Cardiac fibroblast (primary cell): Measurements from ENCODE around the gene HIVEP3.

Source experiments
- DNase-seq, 2 donors: peaks; one replicate each; pipeline versions ENCODE4 v3.0.0 to v3.0.0-alpha.2; 2010; ENCODE audit warnings: low read depth in 2 of 2
- H3K4me3 ChIP-seq, 2 donors: replicated peaks in 1 of 2; 1 replicate in 1 of 2; 2 replicates in 1 of 2; pipeline ENCODE4 v1.5.1; 2011; ENCODE audit warnings: low read depth in 2 of 2, low read length in 2 of 2, mild to moderate bottlenecking in 2 of 2, moderate library complexity in 1 of 2
- TF ChIP-seq, protein P1 (sequence below): IDR thresholded peaks from one replicate; pipeline ENCODE4 v1.5.1; 2011; ENCODE audit warnings: low read depth, mild to moderate bottlenecking, low read length, inconsistent platforms

Gene HIVEP3

DNA sequence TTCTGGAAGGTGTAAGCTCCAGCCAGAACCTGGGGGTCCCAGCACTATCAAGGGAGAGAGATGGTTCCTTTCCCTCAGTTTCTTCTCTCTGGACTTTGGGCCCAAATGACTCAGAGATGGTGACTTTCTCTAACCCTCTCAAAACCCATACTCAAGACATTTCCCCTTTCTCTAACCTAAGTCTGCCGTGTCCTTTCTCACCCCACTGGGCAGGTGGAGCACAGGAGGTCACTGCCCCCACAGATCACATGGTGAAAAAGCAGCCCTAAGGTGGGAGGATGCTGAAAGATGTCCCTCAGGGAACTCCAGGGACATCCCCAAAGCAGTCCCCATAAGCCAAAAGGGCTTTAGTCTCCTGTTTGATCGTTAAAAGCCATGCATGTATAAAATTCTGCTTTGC, 173.7 kb downstream of the HIVEP3 start:
- TF ChIP-seq, protein P1, sequence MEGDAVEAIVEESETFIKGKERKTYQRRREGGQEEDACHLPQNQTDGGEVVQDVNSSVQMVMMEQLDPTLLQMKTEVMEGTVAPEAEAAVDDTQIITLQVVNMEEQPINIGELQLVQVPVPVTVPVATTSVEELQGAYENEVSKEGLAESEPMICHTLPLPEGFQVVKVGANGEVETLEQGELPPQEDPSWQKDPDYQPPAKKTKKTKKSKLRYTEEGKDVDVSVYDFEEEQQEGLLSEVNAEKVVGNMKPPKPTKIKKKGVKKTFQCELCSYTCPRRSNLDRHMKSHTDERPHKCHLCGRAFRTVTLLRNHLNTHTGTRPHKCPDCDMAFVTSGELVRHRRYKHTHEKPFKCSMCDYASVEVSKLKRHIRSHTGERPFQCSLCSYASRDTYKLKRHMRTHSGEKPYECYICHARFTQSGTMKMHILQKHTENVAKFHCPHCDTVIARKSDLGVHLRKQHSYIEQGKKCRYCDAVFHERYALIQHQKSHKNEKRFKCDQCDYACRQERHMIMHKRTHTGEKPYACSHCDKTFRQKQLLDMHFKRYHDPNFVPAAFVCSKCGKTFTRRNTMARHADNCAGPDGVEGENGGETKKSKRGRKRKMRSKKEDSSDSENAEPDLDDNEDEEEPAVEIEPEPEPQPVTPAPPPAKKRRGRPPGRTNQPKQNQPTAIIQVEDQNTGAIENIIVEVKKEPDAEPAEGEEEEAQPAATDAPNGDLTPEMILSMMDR: no peak
- no peak for DNase-seq
- H3K4me3 ChIP-seq: no peak overlapping the region

DNA sequence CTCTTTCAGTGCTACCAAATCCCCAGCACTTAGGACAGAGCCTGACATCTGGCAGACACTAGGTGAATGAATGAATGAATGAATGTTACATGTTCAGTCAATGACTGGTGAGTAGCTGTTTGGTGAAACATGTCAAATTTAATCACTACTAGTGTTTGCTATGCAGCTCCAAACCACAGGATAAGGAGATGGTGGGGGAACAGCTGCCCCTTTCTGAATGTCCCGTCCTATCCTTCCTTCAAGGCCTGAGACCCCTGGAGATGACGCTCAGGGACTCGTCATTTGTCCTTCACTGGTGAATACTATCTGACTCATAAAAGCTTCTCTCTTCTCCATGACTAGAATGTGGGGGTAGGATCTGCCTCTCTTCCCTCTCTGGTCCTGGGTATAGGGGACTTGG, 175.4 kb downstream of the HIVEP3 start:
- no peak overlapping the region for H3K4me3 ChIP-seq
- TF ChIP-seq, protein P1: no peak
- peak in 1 of 2 donors; percentile 78 for DNase-seq

DNA sequence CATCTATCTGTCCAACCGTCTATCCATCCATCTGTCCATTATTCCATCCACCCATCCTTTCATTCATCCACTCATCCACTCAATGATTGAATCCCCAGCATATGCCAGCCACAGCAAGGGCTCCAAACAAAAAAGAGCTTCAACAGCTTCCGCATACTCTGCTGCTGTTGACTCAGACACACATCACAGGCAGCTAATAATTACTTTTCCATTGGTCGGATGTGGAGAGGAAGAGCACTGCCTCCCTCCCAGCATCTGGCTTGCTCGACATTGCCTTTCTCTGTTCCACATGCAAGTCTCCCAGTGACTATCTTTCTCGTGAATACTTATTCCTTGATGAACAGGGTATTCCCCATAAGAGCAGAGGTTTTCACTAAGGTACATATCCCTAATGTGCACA, 176.5 kb downstream of the HIVEP3 start:
- no peak overlapping the region for H3K4me3 ChIP-seq
- peak; percentile 58 to 80 for DNase-seq
- TF ChIP-seq, protein P1: no peak

DNA sequence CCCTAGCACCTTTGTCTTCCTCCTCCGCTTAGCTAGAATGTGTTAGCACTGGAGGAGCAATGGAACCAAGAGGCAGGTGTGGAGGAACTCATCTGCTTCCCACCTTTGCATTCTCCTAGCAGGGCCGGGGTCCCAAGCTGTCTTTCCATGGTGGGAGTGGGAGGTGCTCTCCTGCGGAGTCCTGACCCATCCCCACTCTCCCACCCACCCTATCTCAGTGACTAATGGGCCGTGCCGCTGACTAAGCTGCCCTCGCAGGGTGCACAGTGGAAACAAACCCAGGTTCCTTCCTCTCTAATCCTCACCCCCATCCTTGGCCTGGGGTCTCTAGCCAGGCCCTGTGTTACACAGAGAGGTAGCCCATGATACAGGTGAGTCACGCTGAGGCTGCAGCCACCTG, 177.5 kb downstream of the HIVEP3 start:
- TF ChIP-seq, protein P1: no peak
- no peak for DNase-seq

DNA sequence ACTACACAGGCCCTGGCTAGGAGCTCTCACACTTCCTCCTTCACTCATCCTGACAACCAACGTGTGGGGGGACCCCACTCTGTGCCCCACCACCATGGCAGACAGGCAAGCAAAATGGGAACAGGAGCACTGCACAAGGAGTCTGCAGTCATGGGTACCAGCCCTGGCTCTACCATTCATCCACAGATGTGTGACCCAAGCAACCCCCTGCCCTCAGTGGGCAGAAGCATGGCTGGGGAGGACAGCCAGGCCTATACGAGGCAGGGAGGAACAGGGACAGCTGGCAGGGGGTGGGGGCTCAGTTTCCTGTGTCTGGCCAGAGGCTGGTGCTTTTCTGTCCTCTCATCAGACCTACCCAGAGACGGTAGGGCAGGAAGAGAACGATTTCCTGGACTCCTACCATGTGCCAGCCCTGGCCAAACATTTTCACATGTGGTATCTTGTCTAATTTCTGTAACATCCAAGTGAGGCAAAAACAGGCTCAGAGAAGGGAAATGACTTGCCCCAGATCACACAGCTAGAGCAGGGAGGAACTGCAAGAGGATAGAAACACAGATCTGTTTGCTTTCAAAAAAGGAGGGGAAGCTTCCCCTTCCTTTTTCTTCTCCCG, 178.0 kb downstream of the HIVEP3 start:
- H3K4me3 ChIP-seq: no peak overlapping the region
- no peak for DNase-seq
- TF ChIP-seq, protein P1: no peak

More for the DNA sequence above, 177.5 kb downstream of the HIVEP3 start:
- H3K4me3 ChIP-seq: no peak overlapping the region

DNA sequence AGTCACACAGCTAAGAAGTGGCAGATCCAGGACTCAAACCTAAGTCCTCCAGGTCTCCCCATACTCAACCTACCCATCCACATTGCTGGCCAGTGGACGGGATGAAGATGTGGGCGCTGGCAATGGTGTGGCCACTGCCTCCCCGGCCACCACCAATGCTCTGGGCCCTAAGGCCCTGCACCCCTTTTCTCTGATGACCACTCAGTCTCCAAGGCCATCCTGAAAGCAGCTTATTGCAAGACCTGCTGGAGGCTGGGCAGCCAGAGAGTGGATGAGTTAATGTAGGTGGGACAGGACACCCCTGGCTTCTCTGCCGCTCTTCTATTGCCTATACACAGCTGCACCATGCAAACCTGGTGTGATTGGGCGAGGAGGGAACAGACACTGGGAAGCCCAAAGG, 178.7 kb downstream of the HIVEP3 start:
- H3K4me3 ChIP-seq: no peak overlapping the region

More for the DNA sequence above, 178.7 kb downstream of the HIVEP3 start:
- no peak for DNase-seq
- TF ChIP-seq, protein P1: no peak
